Keratinocyte (primary cell): Measurements from ENCODE around the gene SPRED2. TPM values are rescaled to one million over a fixed set of nuclear protein-coding genes. Genes with fewer than 3 reads are reported as not detected.
A peak's percentile ranks its signal among the peaks of the same experiment; 100 is the strongest.

ENCODE experiments used
- DNase-seq: peaks from one replicate; pipeline ENCODE4 v3.0.0-alpha.2; 2011; ENCODE audit warnings: low read depth, missing footprints, low spot score
- FAIRE-seq: peaks from 2 replicates; lab custom pipeline; 2011; peaks lifted over from hg19 to GRCh38; lab: Jason Lieb, UNC
- H2AFZ ChIP-seq: 2 replicates; pipeline ENCODE4 v1.6.0; 2012; ENCODE audit warnings: low read length, control low read depth, inconsistent platforms; ENCODE audit not compliant: control insufficient read depth
- H3K27ac ChIP-seq: 2 replicates; pipeline ENCODE4 v1.5.1; 2011; ENCODE audit warnings: low read length; ENCODE audit not compliant: control insufficient read depth, insufficient read depth
- H3K27me3 ChIP-seq: 3 replicates; pipeline ENCODE4 v1.6.0; 2011; ENCODE audit warnings: low read length; ENCODE audit not compliant: control insufficient read depth, insufficient read depth; ENCODE audit errors: extremely low read depth
- H3K36me3 ChIP-seq, 2 experiments: 2 replicates in 1 of 2; 3 replicates in 1 of 2; pipeline ENCODE4 v1.5.1; 2011; ENCODE audit warnings: low read length in 2 of 2, mild to moderate bottlenecking in 1 of 2; ENCODE audit not compliant: control insufficient read depth in 2 of 2, insufficient read depth in 2 of 2; ENCODE audit errors: extremely low read depth in 1 of 2
- H3K4me1 ChIP-seq: 3 replicates; pipeline ENCODE4 v1.5.1; 2011; ENCODE audit warnings: low read length; ENCODE audit not compliant: control insufficient read depth, insufficient read depth; ENCODE audit errors: extremely low read depth
- H3K4me2 ChIP-seq: 3 replicates; pipeline ENCODE4 v1.6.0; 2011; ENCODE audit warnings: low read depth, low read length; ENCODE audit not compliant: control insufficient read depth, insufficient read depth; ENCODE audit errors: extremely low read depth
- H3K4me3 ChIP-seq, 3 experiments: fragments of 200-600 bp in 1 of 3; sonication (generic) in 1 of 3; 2 replicates in 2 of 3; 3 replicates in 1 of 3; pipeline ENCODE4 v1.5.1; 2011 to 2016; ENCODE audit warnings: low read length in 3 of 3, mild to moderate bottlenecking in 3 of 3, control low read depth in 2 of 3, inconsistent platforms in 1 of 3, low read depth in 1 of 3, mixed read lengths in 1 of 3, mixed run types in 1 of 3, moderate library complexity in 1 of 3; ENCODE audit not compliant: control insufficient read depth in 2 of 3, insufficient read depth in 2 of 3; ENCODE audit errors: extremely low read depth in 1 of 3
- H3K79me2 ChIP-seq: 2 replicates; pipeline ENCODE4 v1.6.0; 2012; ENCODE audit warnings: low read length; ENCODE audit not compliant: control insufficient read depth, insufficient read depth
- H3K9ac ChIP-seq: 3 replicates; pipeline ENCODE4 v1.6.0; 2011; ENCODE audit warnings: low read length; ENCODE audit not compliant: control insufficient read depth, insufficient read depth; ENCODE audit errors: extremely low read depth
- H3K9me1 ChIP-seq: 3 replicates; pipeline ENCODE4 v1.6.0; 2011; ENCODE audit warnings: low read length; ENCODE audit not compliant: control insufficient read depth, insufficient read depth; ENCODE audit errors: extremely low read depth
- H3K9me3 ChIP-seq: 2 replicates; pipeline ENCODE4 v1.5.1; 2012; ENCODE audit warnings: low read depth, low read length; ENCODE audit not compliant: control insufficient read depth
- H4K20me1 ChIP-seq: 3 replicates; pipeline ENCODE4 v1.6.0; 2011; ENCODE audit warnings: low read length; ENCODE audit not compliant: control insufficient read depth, insufficient read depth; ENCODE audit errors: extremely low read depth
- CTCF ChIP-seq, 3 experiments: IDR thresholded peaks in 1 of 3; conservative IDR thresholded peaks in 1 of 3; optimal IDR thresholded peaks in 1 of 3; 2 replicates in 2 of 3; 3 replicates in 1 of 3; pipeline versions ENCODE3 to v1.5.1; 2011; ENCODE audit warnings: low read length in 3 of 3, mild to moderate bottlenecking in 3 of 3, moderate library complexity in 2 of 3, control low read depth in 1 of 3, inconsistent platforms in 1 of 3; ENCODE audit not compliant: insufficient read depth in 2 of 3; ENCODE audit errors: extremely low read depth in 1 of 3
- EZH2 ChIP-seq: IDR thresholded peaks from one replicate; pipeline ENCODE4 v1.6.1; 2012; ENCODE audit warnings: inconsistent platforms, mild to moderate bottlenecking, low read length, moderate library complexity
- dilution Hi-C: fragments of 300-500 bp; cut with MboI; formaldehyde crosslinking; loops from one replicate; pipeline ENCODE4 v1.7.0; 2020; ENCODE audit warnings: low sequenced_read_pairs; ENCODE audit not compliant: extremely low pct_ligation_motif_present
- polyA plus RNA-seq, 5 experiments: library from polyadenylated mRNA; depleted of rRNA in 3 of 5; stranded (reverse) in 3 of 5; stranded (forward) in 1 of 5; unstranded in 1 of 5; fragments of >200 nt; gene quantifications; 1 replicate in 1 of 5; 2 replicates in 3 of 5; 3 replicates in 1 of 5; pipeline versions ENCODE4 v1.2.1 to v1.2.3, GENCODE V29; 2011 to 2012; ENCODE audit warnings: missing spikeins in 2 of 5, low read depth in 1 of 5, low replicate concordance in 1 of 5

SPRED2 gene
- polyA plus RNA-seq, 1 donor (not counting 4 experiments of a cell fraction or from before 2014, with no cell fraction given), result 26.8 TPM

GRCh38 chr2:65456064-65456463, 23.7 kb upstream of the SPRED2 start:
- Histone ChIP-seq H3K4me3 (no peak overlapping the region), H3K79me2 (no peaks in the 10 kb centered on the region), H3K27me3 (no peaks in the 10 kb centered on the region), H4K20me1 (no peaks in the 10 kb centered on the region), H3K9ac (no peak overlapping the region), H3K27ac (no peak overlapping the region), H2AFZ (no peak overlapping the region), H3K36me3 (no peaks in the 10 kb centered on the region), H3K4me1 (peaks cover 31% of the 10 kb centered on the region), H3K9me1 (no peaks in the 10 kb centered on the region), H3K9me3 (no peaks in the 10 kb centered on the region), H3K4me2 (peak overlapping the region; percentile 33)
- FAIRE-seq (peak; percentile 79), DNase-seq (peak; percentile 71)
- TF ChIP-seq EZH2, result no peak
- TF ChIP-seq CTCF (optimal IDR thresholded peaks at IDR 0.05 in 1 of 3, IDR thresholded peaks at IDR 0.05 in 1 of 3, conservative IDR thresholded peaks at IDR 0.05 in 1 of 3; ENCODE audit: extremely low read depth in 1 of 3, insufficient read depth in 2 of 3, low read length in 3 of 3), result no peak
- dilution Hi-C loops, result no loop called here

- no peak for TF ChIP-seq CTCF (optimal IDR thresholded peaks at IDR 0.05 in 1 of 3, IDR thresholded peaks at IDR 0.05 in 1 of 3, conservative IDR thresholded peaks at IDR 0.05 in 1 of 3; ENCODE audit: extremely low read depth in 1 of 3, insufficient read depth in 2 of 3, low read length in 3 of 3)
- TF ChIP-seq EZH2, result no peak
- DNase-seq, result peak; percentile 58
- H3K4me1 ChIP-seq, result peaks cover 31% of the 10 kb centered on the region
Observed at GRCh38 chr2:65453916-65454315, 21.5 kb upstream of the SPRED2 start.

More at GRCh38 chr2:65453916-65454315, 21.5 kb upstream of the SPRED2 start:
- H2AFZ ChIP-seq, result no peak overlapping the region
- no peaks in the 10 kb centered on the region for H3K79me2 ChIP-seq
- dilution Hi-C loops, result no loop called here
- no peaks in the 10 kb centered on the region for H3K36me3 ChIP-seq
- no peak overlapping the region for H3K9ac ChIP-seq
- no peak overlapping the region for H3K27ac ChIP-seq
- no peak overlapping the region for H3K4me2 ChIP-seq
- no peak overlapping the region for H3K4me3 ChIP-seq
- peak; percentile 66 for FAIRE-seq
- no peaks in the 10 kb centered on the region for H4K20me1 ChIP-seq
- no peaks in the 10 kb centered on the region for H3K9me1 ChIP-seq
- H3K9me3 ChIP-seq, result no peaks in the 10 kb centered on the region
- no peaks in the 10 kb centered on the region for H3K27me3 ChIP-seq
